H1 (cell line): ENCODE measurements around the gene KRTAP10-8. TPM values are rescaled to one million over a fixed set of nuclear protein-coding genes. Genes with fewer than 3 reads are reported as not detected.

Experiments
- CTCF ChIA-PET: fragments of 300-600 bp; sonication (Branson Sonifier 250); formaldehyde crosslinking; loops from one replicate; lab custom pipeline; 2021; ENCODE audit not compliant: partially characterized antibody; lab: Charles Lee
- POLR2A ChIA-PET: fragments of 300-600 bp; sonication (Branson Sonifier 250); formaldehyde crosslinking; loops from one replicate; lab custom pipeline; 2021; ENCODE audit warnings: inconsistent platforms; ENCODE audit not compliant: partially characterized antibody; lab: Charles Lee
- DNase-seq, 2 experiments: peaks; one replicate each; pipeline versions ENCODE4 v3.0.0 to v3.0.0-alpha.2; 2010 to 2022; ENCODE audit warnings: low spot score in 2 of 2, low read depth in 1 of 2, mixed read lengths in 1 of 2
- FAIRE-seq: peaks from 2 replicates; lab custom pipeline; 2011; peaks lifted over from hg19 to GRCh38; lab: Jason Lieb, UNC
- H2AFZ ChIP-seq: 2 replicates; pipeline ENCODE4 v1.8.1; 2012; ENCODE audit warnings: low read length, inconsistent platforms
- H2AK5ac ChIP-seq: 2 replicates; pipeline ENCODE4 v1.6.1; 2013; ENCODE audit warnings: low read depth, low read length
- H2BK120ac ChIP-seq: replicated peaks from 2 replicates; pipeline ENCODE3; 2013; ENCODE audit warnings: low read depth, low read length, inconsistent platforms
- H2BK12ac ChIP-seq: 2 replicates; pipeline ENCODE4 v1.6.1; 2013; ENCODE audit warnings: low read depth, low read length
- H2BK15ac ChIP-seq: 2 replicates; pipeline ENCODE4 v1.6.1; 2013; ENCODE audit warnings: low read length
- H2BK20ac ChIP-seq: 2 replicates; pipeline ENCODE4 v1.6.1; 2013; ENCODE audit warnings: low read length
- H2BK5ac ChIP-seq: 2 replicates; pipeline ENCODE4 v1.6.1; 2013; ENCODE audit warnings: low read depth, low read length
- H3K14ac ChIP-seq: 2 replicates; pipeline ENCODE4 v1.6.1; 2013; ENCODE audit warnings: inconsistent platforms; ENCODE audit not compliant: insufficient read length
- H3K18ac ChIP-seq: 2 replicates; pipeline ENCODE4 v1.6.1; 2013; ENCODE audit warnings: low read length; ENCODE audit errors: extremely low read depth
- H3K23ac ChIP-seq: 2 replicates; pipeline ENCODE4 v1.6.1; 2013; ENCODE audit warnings: inconsistent platforms; ENCODE audit not compliant: insufficient read length
- H3K23me2 ChIP-seq: 2 replicates; pipeline ENCODE4 v1.6.1; 2013; ENCODE audit warnings: low read depth, low read length
- H3K27ac ChIP-seq: 2 replicates; pipeline ENCODE4 v1.6.1; 2011; ENCODE audit warnings: low read depth, low read length, inconsistent platforms
- H3K27me3 ChIP-seq, 4 experiments: replicated peaks in 1 of 4; 1 replicate in 1 of 4; 2 replicates in 3 of 4; pipeline versions ENCODE4 v1.6.1 to v1.8.1; 2011 to 2013; ENCODE audit warnings: low read length in 3 of 4, mild to moderate bottlenecking in 3 of 4, inconsistent platforms in 2 of 4, mixed read lengths in 2 of 4, moderate library complexity in 1 of 4; ENCODE audit not compliant: control insufficient read depth in 3 of 4, insufficient read depth in 3 of 4; ENCODE audit errors: extremely low read depth in 1 of 4
- H3K36me3 ChIP-seq, 4 experiments: 2 replicates each; pipeline versions ENCODE4 v1.6.1 to v1.8.1; 2011 to 2013; ENCODE audit warnings: mild to moderate bottlenecking in 4 of 4, low read length in 3 of 4, moderate library complexity in 2 of 4, control low read depth in 1 of 4, inconsistent platforms in 1 of 4; ENCODE audit not compliant: insufficient read depth in 4 of 4, control insufficient read depth in 2 of 4
- H3K4ac ChIP-seq: replicated peaks from 2 replicates; pipeline ENCODE3; 2013; ENCODE audit warnings: low read length, low read depth, mixed read lengths, inconsistent platforms; ENCODE audit not compliant: insufficient read length
- H3K4me1 ChIP-seq, 4 experiments: replicated peaks in 1 of 4; 1 replicate in 1 of 4; 2 replicates in 3 of 4; pipeline versions ENCODE4 v1.6.1 to v1.8.1; 2011 to 2013; ENCODE audit warnings: low read length in 3 of 4, inconsistent platforms in 2 of 4, mixed read lengths in 1 of 4; ENCODE audit not compliant: insufficient read depth in 4 of 4, control insufficient read depth in 3 of 4
- H3K4me2 ChIP-seq, 2 experiments: 2 replicates each; pipeline versions ENCODE4 v1.6.1 to v1.8.1; 2011 to 2013; ENCODE audit warnings: low read depth in 2 of 2, low read length in 2 of 2, control low read depth in 1 of 2, inconsistent platforms in 1 of 2, mild to moderate bottlenecking in 1 of 2; ENCODE audit not compliant: insufficient read depth in 1 of 2
- H3K4me3 ChIP-seq, 4 experiments: fragments of 200-600, 300-600 bp in 1 of 4; sonication (generic), shearing (Covaris generic), sonication (Bioruptor Twin) in 1 of 4; 2 replicates each; pipeline versions ENCODE4 v1.5.1 to v1.8.1; 2011 to 2016; ENCODE audit warnings: low read length in 4 of 4, low read depth in 3 of 4, control low read depth in 2 of 4, inconsistent platforms in 2 of 4, mild to moderate bottlenecking in 2 of 4, mixed read lengths in 1 of 4, moderate library complexity in 1 of 4; ENCODE audit not compliant: insufficient read depth in 2 of 4; ENCODE audit errors: extremely low read depth in 1 of 4
- H3K56ac ChIP-seq: replicated peaks from 2 replicates; pipeline ENCODE3; 2013; ENCODE audit warnings: low read depth, mild to moderate bottlenecking, mixed read lengths, low read length, inconsistent platforms; ENCODE audit not compliant: insufficient read length
- H3K79me1 ChIP-seq: 2 replicates; pipeline ENCODE4 v1.6.1; 2013; ENCODE audit warnings: low read depth, low read length, control low read depth
- H3K79me2 ChIP-seq, 2 experiments: 2 replicates each; pipeline versions ENCODE4 v1.6.1 to v1.8.1; 2012 to 2013; ENCODE audit warnings: low read length in 2 of 2, mild to moderate bottlenecking in 2 of 2, inconsistent platforms in 1 of 2; ENCODE audit not compliant: insufficient read depth in 2 of 2, control insufficient read depth in 1 of 2
- H3K9ac ChIP-seq, 4 experiments: replicated peaks in 1 of 4; 1 replicate in 1 of 4; 2 replicates in 3 of 4; pipeline versions ENCODE4 v1.6.1 to v1.8.1; 2011 to 2013; ENCODE audit warnings: low read depth in 3 of 4, low read length in 3 of 4, control low read depth in 2 of 4, mild to moderate bottlenecking in 2 of 4, moderate library complexity in 2 of 4, inconsistent platforms in 1 of 4; ENCODE audit errors: extremely low read depth in 1 of 4
- H3K9me3 ChIP-seq, 2 experiments: 2 replicates each; pipeline versions ENCODE4 v1.6.1 to v1.8.1; 2012 to 2013; ENCODE audit warnings: mild to moderate bottlenecking in 2 of 2, moderate library complexity in 2 of 2, control low read depth in 1 of 2, inconsistent platforms in 1 of 2, low read depth in 1 of 2, low read length in 1 of 2, mixed read lengths in 1 of 2; ENCODE audit not compliant: insufficient read depth in 2 of 2
- H4K20me1 ChIP-seq, 2 experiments: replicated peaks in 1 of 2; 2 replicates each; pipeline versions ENCODE3 to v1.8.1; 2011 to 2013; ENCODE audit warnings: inconsistent platforms in 2 of 2, low read length in 2 of 2, mild to moderate bottlenecking in 1 of 2; ENCODE audit not compliant: insufficient read depth in 2 of 2, control insufficient read depth in 1 of 2
- H4K5ac ChIP-seq: 2 replicates; pipeline ENCODE4 v1.6.1; 2013; ENCODE audit warnings: low read length, low read depth, mixed read lengths, inconsistent platforms; ENCODE audit not compliant: insufficient read length
- H4K8ac ChIP-seq: 2 replicates; pipeline ENCODE4 v1.8.0; 2013; ENCODE audit warnings: mild to moderate bottlenecking, moderate library complexity, low read length, inconsistent platforms; ENCODE audit not compliant: insufficient read depth; ENCODE audit errors: extremely low read depth
- H4K91ac ChIP-seq: replicated peaks from 2 replicates; pipeline ENCODE3; 2013; ENCODE audit warnings: low read length, mixed read lengths, inconsistent platforms; ENCODE audit not compliant: insufficient read length
- CBX5 ChIP-seq: fragments of 300-800, 300-1000 bp; sonication (generic); IDR thresholded peaks from 2 replicates; pipeline ENCODE4 v1.7.1; 2016; ENCODE audit warnings: antibody characterized with exemption, low read length, low read depth
- GABPA ChIP-seq: IDR thresholded peaks from 2 replicates; pipeline ENCODE4 v1.6.1; 2011; ENCODE audit warnings: mild to moderate bottlenecking, low read length, moderate library complexity, borderline replicate concordance; ENCODE audit not compliant: insufficient read depth
- POU5F1 ChIP-seq: IDR thresholded peaks from 2 replicates; pipeline ENCODE4 v1.6.1; 2011; ENCODE audit warnings: low read depth, mild to moderate bottlenecking, low read length, moderate library complexity
- WGBS, 2 experiments: shearing (Covaris generic) in 1 of 2; methylation state at CpG; one replicate each; pipeline versions ENCODE4 v1.1.6 to v1.1.7; 2013 to 2015; ENCODE audit warnings: low lambda C conversion rate in 2 of 2, mixed read lengths in 2 of 2, inconsistent platforms in 1 of 2, low coverage in 1 of 2, missing lambda C conversion rate in 1 of 2; ENCODE audit not compliant: insufficient replicate concordance in 2 of 2, insufficient coverage in 1 of 2, insufficient read length in 1 of 2; ENCODE audit errors: extremely low coverage in 1 of 2, missing lambda C conversion rate in 1 of 2; 5-methylcytosine and 5-hydroxymethylcytosine counted together
- polyA plus RNA-seq, 7 experiments: library from polyadenylated mRNA; depleted of rRNA in 3 of 7; stranded (reverse) in 5 of 7; unstranded in 2 of 7; fragments of >200 nt in 5 of 7; fragments of 200-250 nt in 2 of 7; gene quantifications; 1 replicate in 5 of 7; 2 replicates in 1 of 7; 4 replicates in 1 of 7; pipeline versions ENCODE4 v1.2.1 to v1.2.3, GENCODE V29; 2011 to 2013; ENCODE audit warnings: missing spikeins in 2 of 7, mixed read lengths in 2 of 7
- total RNA-seq: library from RNA; stranded (reverse); fragmentation: NEBNext Ultra II Directional; extraction: Animal tissue kit (Norgen Biotek cat#: 25700); gene quantifications from 2 replicates; pipeline ENCODE4 v1.2.1, GENCODE V29; 2021

Gene KRTAP10-8
- total and polyA plus RNA-seq, 2 of the 8 experiments (the other 6 are each of a cell fraction or from before 2014, with no cell fraction given), result not detected

- H3K4me1 ChIP-seq, result no peaks in the 10 kb centered on the region; a peak in 1 of 7 replicates
- FAIRE-seq, result no peak
Observed at GRCh38 chr21:44582055-44582454, 29.8 kb upstream of the KRTAP10-8 start.

More at GRCh38 chr21:44582055-44582454, 29.8 kb upstream of the KRTAP10-8 start:
- no peak overlapping the region for H2AFZ ChIP-seq
- H3K4me3 ChIP-seq, result no peak overlapping the region
- DNase-seq, result no peak
- H3K23me2 ChIP-seq, result no peaks in the 10 kb centered on the region
- H4K20me1 ChIP-seq, result no peaks in the 10 kb centered on the region
- no peak overlapping the region for H3K9ac ChIP-seq
- no peaks in the 10 kb centered on the region for H3K79me2 ChIP-seq
- H3K14ac ChIP-seq, result no peak overlapping the region
- no peak overlapping the region for H3K4me2 ChIP-seq
- no peak overlapping the region for H2BK5ac ChIP-seq
- H3K79me1 ChIP-seq, result no peaks in the 10 kb centered on the region
- H3K18ac ChIP-seq, result no peak overlapping the region
- no peak overlapping the region for H4K91ac ChIP-seq
- H3K4ac ChIP-seq, result no peak overlapping the region
- TF ChIP-seq GABPA (no peak), POU5F1 (no peak), CBX5 (no peak)
- 80% methylated on average over 14 of the region's 15 CpGs; no CpG with 5 or more reads in 1 of the 2 experiments for WGBS, 2 experiments
- CTCF ChIA-PET, result interaction anchor here (0.7 kb wide), 1 partner anchor 56 kb away, joined by 3 read pairs; no protein-coding TSS in a partner anchor
- no peaks in the 10 kb centered on the region for H3K27me3 ChIP-seq
- H3K23ac ChIP-seq, result no peak overlapping the region
- no peak overlapping the region for H3K27ac ChIP-seq
- H3K9me3 ChIP-seq, result peaks cover 0 to 9% of the 10 kb centered on the region in 2 experiments; a peak in 2 of 4 replicates
- POLR2A ChIA-PET, result interaction anchor here (1.2 to 1.3 kb wide), 2 partner anchors 33 to 171 kb away, joined by 3 to 4 read pairs; no protein-coding TSS in a partner anchor
- no peak overlapping the region for H2BK20ac ChIP-seq
- H3K56ac ChIP-seq, result no peak overlapping the region
- no peak overlapping the region for H4K5ac ChIP-seq
- H2BK12ac ChIP-seq, result no peak overlapping the region; the same call in 1 of the 2 replicates
- no peaks in the 10 kb centered on the region for H3K36me3 ChIP-seq
- no peak overlapping the region for H2AK5ac ChIP-seq
- no peak overlapping the region for H2BK120ac ChIP-seq
- no peak overlapping the region for H4K8ac ChIP-seq
- H2BK15ac ChIP-seq, result no peak overlapping the region
